Endodermal cell (in vitro differentiated cells): ENCODE results near the gene AIG1. TPM values are rescaled to one million over a fixed set of nuclear protein-coding genes. Genes with fewer than 3 reads are reported as not detected.

Source experiments
- DNase-seq: peaks from one replicate; pipeline ENCODE4 v3.0.0-alpha.2; 2017
- H3K27ac ChIP-seq: 2 replicates; pipeline ENCODE4 v1.5.1; 2013; ENCODE audit warnings: mild to moderate bottlenecking, low read depth, low read length, moderate library complexity
- H3K27me3 ChIP-seq: 2 replicates; pipeline ENCODE4 v1.6.1; 2013; ENCODE audit warnings: mild to moderate bottlenecking, low read length, moderate library complexity; ENCODE audit not compliant: insufficient read depth, control insufficient read depth, poor library complexity, severe bottlenecking
- H3K36me3 ChIP-seq: 2 replicates; pipeline ENCODE4 v1.7.0; 2013; ENCODE audit warnings: mild to moderate bottlenecking, low read length, moderate library complexity; ENCODE audit not compliant: control insufficient read depth, insufficient read depth
- H3K4me1 ChIP-seq: one replicate; pipeline ENCODE4 v1.7.0; 2013; ENCODE audit warnings: low read length; ENCODE audit not compliant: control insufficient read depth, insufficient read depth
- H3K4me3 ChIP-seq: 2 replicates; pipeline ENCODE4 v1.5.1; 2013; ENCODE audit warnings: mild to moderate bottlenecking, low read length, moderate library complexity
- H3K9ac ChIP-seq: 2 replicates; pipeline ENCODE4 v1.6.1; 2013; ENCODE audit warnings: mild to moderate bottlenecking, low read length, moderate library complexity; ENCODE audit not compliant: poor library complexity, severe bottlenecking; ENCODE audit errors: extremely low read depth
- H3K9me3 ChIP-seq: 2 replicates; pipeline ENCODE4 v1.6.1; 2013; ENCODE audit warnings: mild to moderate bottlenecking, low read length, moderate library complexity; ENCODE audit not compliant: control insufficient read depth
- H3K27ac Mint-ChIP-seq: 2 replicates; pipeline ENCODE4 v1.8.0; 2020; ENCODE audit warnings: mixed read lengths
- H3K27me3 Mint-ChIP-seq: 2 replicates; pipeline ENCODE4 v1.8.0; 2021; ENCODE audit warnings: mild to moderate bottlenecking, mixed read lengths; ENCODE audit not compliant: insufficient read depth
- H3K36me3 Mint-ChIP-seq: 2 replicates; pipeline ENCODE4 v1.8.0; 2020; ENCODE audit warnings: low read depth, mixed read lengths
- H3K4me1 Mint-ChIP-seq: 2 replicates; pipeline ENCODE4 v1.8.0; 2020; ENCODE audit warnings: mixed read lengths
- H3K4me3 Mint-ChIP-seq: 2 replicates; pipeline ENCODE4 v1.8.0; 2020; ENCODE audit warnings: mild to moderate bottlenecking, moderate library complexity, mixed read lengths
- H3K9me3 Mint-ChIP-seq: 2 replicates; pipeline ENCODE4 v1.8.0; 2020; ENCODE audit warnings: mild to moderate bottlenecking, mixed read lengths
- WGBS, 2 experiments: methylation state at CpG; one replicate each; pipeline versions ENCODE4 v1.1.5 to v1.1.7; 2013; ENCODE audit warnings: missing lambda C conversion rate in 2 of 2, mixed read lengths in 1 of 2; ENCODE audit not compliant: insufficient coverage in 1 of 2, insufficient read length in 1 of 2; 5-methylcytosine and 5-hydroxymethylcytosine counted together
- total RNA-seq, 2 donors: library from RNA; stranded (reverse); fragmentation: NEBNext Ultra II Directional in 1 of 2; extraction: Animal tissue kit (Norgen Biotek cat#: 25700) in 1 of 2; gene quantifications; 2 replicates in 1 of 2; 3 replicates in 1 of 2; pipeline ENCODE4 v1.2.1, GENCODE V29; 2021
- TF ChIP-seq, protein P1 (sequence below): fragments of 200-600 bp; sonication (generic); conservative IDR thresholded peaks from 2 replicates; pipeline ENCODE4 v1.5.0; 2021; ENCODE audit warnings: antibody characterized with exemption, mild to moderate bottlenecking

AIG1 gene
- total RNA-seq, 2 donors from 2014 or later, result 23.0 to 25.2 TPM

DNA sequence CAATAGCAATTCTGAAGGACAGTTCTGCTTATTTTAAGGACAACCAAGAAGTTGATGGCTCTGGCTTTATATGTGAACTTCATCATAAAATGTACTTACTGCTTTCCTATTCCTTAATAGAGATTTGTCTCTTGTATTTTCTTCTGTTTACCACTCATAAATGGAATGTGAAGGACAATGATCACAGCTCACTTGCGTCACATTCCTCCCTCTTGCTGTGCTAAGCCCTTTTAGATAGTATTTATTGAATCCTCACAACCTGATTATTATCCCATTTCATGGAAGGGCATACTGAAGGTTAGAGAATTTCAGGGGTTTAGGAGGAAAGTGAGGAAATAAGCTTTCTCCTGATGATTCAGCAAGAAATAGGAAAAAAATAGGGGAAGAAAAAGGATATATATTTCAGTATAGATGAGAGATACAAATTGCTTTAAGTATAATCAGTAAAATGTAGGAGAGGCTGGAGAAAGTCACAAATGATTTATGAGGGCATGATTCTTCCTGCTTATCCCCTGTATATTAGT, 132.9 kb downstream of the AIG1 start:
- no peak overlapping the region for H3K9ac ChIP-seq
- no peak for DNase-seq
- no peak overlapping the region for H3K27ac ChIP-seq
- Mint-ChIP-seq H3K27ac (no peak overlapping the region), H3K4me1 (no peaks in the 10 kb centered on the region), H3K36me3 (peaks cover 2% of the 10 kb centered on the region), H3K9me3 (no peaks in the 10 kb centered on the region), H3K27me3 (no peaks in the 10 kb centered on the region), H3K4me3 (no peak overlapping the region)
- 100% methylated on average over 1 of the region's 1 CpG; no CpG with 5 or more reads in 1 of the 2 experiments for WGBS, 2 experiments
- no peaks in the 10 kb centered on the region for H3K27me3 ChIP-seq
- H3K36me3 ChIP-seq, result no peaks in the 10 kb centered on the region
- H3K4me3 ChIP-seq, result no peak overlapping the region
- H3K9me3 ChIP-seq, result no peaks in the 10 kb centered on the region
- TF ChIP-seq, protein P1, sequence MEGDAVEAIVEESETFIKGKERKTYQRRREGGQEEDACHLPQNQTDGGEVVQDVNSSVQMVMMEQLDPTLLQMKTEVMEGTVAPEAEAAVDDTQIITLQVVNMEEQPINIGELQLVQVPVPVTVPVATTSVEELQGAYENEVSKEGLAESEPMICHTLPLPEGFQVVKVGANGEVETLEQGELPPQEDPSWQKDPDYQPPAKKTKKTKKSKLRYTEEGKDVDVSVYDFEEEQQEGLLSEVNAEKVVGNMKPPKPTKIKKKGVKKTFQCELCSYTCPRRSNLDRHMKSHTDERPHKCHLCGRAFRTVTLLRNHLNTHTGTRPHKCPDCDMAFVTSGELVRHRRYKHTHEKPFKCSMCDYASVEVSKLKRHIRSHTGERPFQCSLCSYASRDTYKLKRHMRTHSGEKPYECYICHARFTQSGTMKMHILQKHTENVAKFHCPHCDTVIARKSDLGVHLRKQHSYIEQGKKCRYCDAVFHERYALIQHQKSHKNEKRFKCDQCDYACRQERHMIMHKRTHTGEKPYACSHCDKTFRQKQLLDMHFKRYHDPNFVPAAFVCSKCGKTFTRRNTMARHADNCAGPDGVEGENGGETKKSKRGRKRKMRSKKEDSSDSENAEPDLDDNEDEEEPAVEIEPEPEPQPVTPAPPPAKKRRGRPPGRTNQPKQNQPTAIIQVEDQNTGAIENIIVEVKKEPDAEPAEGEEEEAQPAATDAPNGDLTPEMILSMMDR, result no peak
- H3K4me1 ChIP-seq, result no peaks in the 10 kb centered on the region

DNA sequence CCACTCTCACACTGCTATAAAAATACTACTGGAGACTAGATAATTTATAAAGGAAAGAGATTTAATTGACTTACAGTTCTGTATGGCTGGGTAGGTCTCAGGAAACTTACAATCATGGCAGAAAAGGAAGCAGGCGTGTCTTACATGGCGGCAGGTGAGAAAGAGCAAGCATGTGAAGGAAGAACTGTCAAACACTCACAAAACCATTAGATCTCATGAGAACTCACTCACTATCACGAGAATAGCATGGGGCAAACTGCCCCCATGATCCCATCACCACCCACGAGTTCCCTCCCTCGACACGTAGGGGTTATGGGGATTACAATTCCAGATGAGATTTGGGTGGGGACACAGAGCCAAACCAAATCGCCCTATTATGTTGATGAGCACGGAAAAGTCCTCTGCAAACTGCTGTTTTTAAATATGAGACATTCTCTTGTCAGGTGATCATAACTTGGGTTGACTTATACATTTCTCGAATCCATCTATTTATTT, 133.5 kb downstream of the AIG1 start:
- Mint-ChIP-seq H3K27me3 (no peaks in the 10 kb centered on the region), H3K9me3 (no peaks in the 10 kb centered on the region), H3K4me3 (no peak overlapping the region), H3K4me1 (no peaks in the 10 kb centered on the region), H3K27ac (no peak overlapping the region), H3K36me3 (peaks cover 2% of the 10 kb centered on the region)
- no peaks in the 10 kb centered on the region for H3K9me3 ChIP-seq
- no peak overlapping the region for H3K27ac ChIP-seq
- H3K4me3 ChIP-seq, result no peak overlapping the region
- no peaks in the 10 kb centered on the region for H3K27me3 ChIP-seq
- H3K36me3 ChIP-seq, result no peaks in the 10 kb centered on the region
- H3K4me1 ChIP-seq, result no peaks in the 10 kb centered on the region
- TF ChIP-seq, protein P1, result no peak
- no peak overlapping the region for H3K9ac ChIP-seq
- WGBS, 2 experiments, result 96 to 100% methylated on average over 3 to 9 of the region's 9 CpGs
- no peak for DNase-seq

DNA sequence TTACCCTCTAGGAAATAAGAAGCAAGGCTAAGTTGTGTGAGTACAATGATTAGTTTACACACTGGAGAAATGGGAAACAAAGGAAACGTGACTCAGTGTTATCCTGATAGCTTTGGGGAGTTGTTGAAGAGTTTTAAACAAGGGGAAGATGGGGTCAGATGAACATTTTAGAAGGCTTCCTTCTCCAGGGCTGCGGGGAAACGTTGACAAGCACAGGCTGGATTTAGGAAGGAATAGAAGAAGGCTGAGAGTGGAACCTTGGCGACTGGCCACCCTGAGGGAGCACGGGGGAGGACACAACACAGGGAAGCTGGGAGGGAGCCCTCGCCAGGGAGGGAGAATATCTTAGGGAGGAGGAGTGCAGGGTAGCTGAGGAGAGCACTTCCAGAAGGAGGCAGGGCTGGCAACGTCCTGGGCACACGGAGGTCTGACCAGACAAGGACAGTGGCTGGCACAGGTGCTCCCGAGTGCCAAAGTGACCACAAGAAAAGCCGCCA, 134.7 kb downstream of the AIG1 start:
- Histone ChIP-seq H3K4me1 (no peaks in the 10 kb centered on the region), H3K36me3 (no peaks in the 10 kb centered on the region), H3K9me3 (no peaks in the 10 kb centered on the region), H3K27me3 (no peaks in the 10 kb centered on the region), H3K27ac (no peak overlapping the region), H3K9ac (no peak overlapping the region), H3K4me3 (no peak overlapping the region)
- Mint-ChIP-seq H3K4me1 (no peaks in the 10 kb centered on the region), H3K9me3 (no peaks in the 10 kb centered on the region), H3K4me3 (no peak overlapping the region), H3K27me3 (no peaks in the 10 kb centered on the region), H3K27ac (peak overlapping the region; percentile 22), H3K36me3 (peaks cover 2% of the 10 kb centered on the region)
- 88% methylated on average over 8 to 10 of the region's 10 CpGs for WGBS, 2 experiments
- no peak for DNase-seq
- TF ChIP-seq, protein P1, result no peak
